ENCODE measurements around the gene CAVIN4. TPM values are rescaled to one million over a fixed set of nuclear protein-coding genes. Genes with fewer than 3 reads are reported as not detected.

The CAVIN4 gene
- total and polyA plus RNA-seq, 2 experiments from 2014 or later: 0.53 to 1.0 TPM

GRCh38 chr9:100637787-100638186, 59.9 kb downstream of the CAVIN4 start:
- no peaks in the 10 kb centered on the region for H3K9me2 ChIP-seq (replicated peaks; ENCODE audit: insufficient read depth)
- H3K4me3 ChIP-seq: no peak overlapping the region
- H3K4me1 ChIP-seq (ENCODE audit: insufficient read depth): no peaks in the 10 kb centered on the region
- no peak for TF ChIP-seq EZH2phosphoT487 (IDR thresholded peaks at IDR 0.05; ENCODE audit: low read depth, severe bottlenecking, unreplicated experiment)
- TF ChIP-seq EZH2 (IDR thresholded peaks at IDR 0.05; ENCODE audit: borderline replicate concordance): no peak
- no peak for TF ChIP-seq CTCF (IDR thresholded peaks at IDR 0.05; ENCODE audit: poor library complexity)
- H3K27me3 ChIP-seq: no peaks in the 10 kb centered on the region
- 33% methylated on average over 6 of the region's 6 CpGs for WGBS (ENCODE audit: low lambda C conversion rate, missing lambda C conversion rate)
- peak; percentile 24 for DNase-seq (ENCODE audit: low spot score)
- H3K79me2 ChIP-seq: no peaks in the 10 kb centered on the region
- no peak overlapping the region for H3K4me2 ChIP-seq
- no peak overlapping the region for H2AFZ ChIP-seq
- no peak overlapping the region for H3K27ac ChIP-seq
- no peaks in the 10 kb centered on the region for H3K9me3 ChIP-seq (ENCODE audit: low read depth)
- H3K36me3 ChIP-seq (replicated peaks; ENCODE audit: insufficient read depth, low read depth): no peaks in the 10 kb centered on the region
- H4K20me1 ChIP-seq (ENCODE audit: insufficient read depth, poor library complexity, severe bottlenecking): no peaks in the 10 kb centered on the region

Other genes starting within 250 kb of the CAVIN4 start
- 26.6 and 30.0 TPM in 2 replicates for gene TEX10, start 225.1 kb upstream of the CAVIN4 start, total RNA-seq
- gene TEX10, start 225.1 kb upstream of the CAVIN4 start, polyA plus RNA-seq: 18.3 and 21.8 TPM in 2 replicates
- gene MSANTD3, start 150.9 kb upstream of the CAVIN4 start, total RNA-seq: 34.3 and 42.2 TPM in 2 replicates
- 33.4 and 33.8 TPM in 2 replicates for gene MSANTD3, start 150.9 kb upstream of the CAVIN4 start, polyA plus RNA-seq
- gene TMEFF1, start 104.9 kb upstream of the CAVIN4 start, total RNA-seq: 8.7 and 13.7 TPM in 2 replicates
- gene TMEFF1, start 104.9 kb upstream of the CAVIN4 start, polyA plus RNA-seq: 5.4 and 5.9 TPM in 2 replicates

All from hepatocyte (in vitro differentiated cells).